GM21423 (cell line): ENCODE data around the gene HIRIP3.
"Not testable (repeated sequence)": the region's sequence is repeated elsewhere in the genome, so short reads cannot be mapped to it uniquely, and the experiment has no call there.

ENCODE experiments used
- ATAC-seq: cut with Tn5 transposase; IDR thresholded peaks from one replicate; pipeline ENCODE4 v1.9.1; 2021; ENCODE audit warnings: mild to moderate bottlenecking, moderate library complexity; ENCODE audit not compliant: unreplicated experiment

HIRIP3 gene

DNA sequence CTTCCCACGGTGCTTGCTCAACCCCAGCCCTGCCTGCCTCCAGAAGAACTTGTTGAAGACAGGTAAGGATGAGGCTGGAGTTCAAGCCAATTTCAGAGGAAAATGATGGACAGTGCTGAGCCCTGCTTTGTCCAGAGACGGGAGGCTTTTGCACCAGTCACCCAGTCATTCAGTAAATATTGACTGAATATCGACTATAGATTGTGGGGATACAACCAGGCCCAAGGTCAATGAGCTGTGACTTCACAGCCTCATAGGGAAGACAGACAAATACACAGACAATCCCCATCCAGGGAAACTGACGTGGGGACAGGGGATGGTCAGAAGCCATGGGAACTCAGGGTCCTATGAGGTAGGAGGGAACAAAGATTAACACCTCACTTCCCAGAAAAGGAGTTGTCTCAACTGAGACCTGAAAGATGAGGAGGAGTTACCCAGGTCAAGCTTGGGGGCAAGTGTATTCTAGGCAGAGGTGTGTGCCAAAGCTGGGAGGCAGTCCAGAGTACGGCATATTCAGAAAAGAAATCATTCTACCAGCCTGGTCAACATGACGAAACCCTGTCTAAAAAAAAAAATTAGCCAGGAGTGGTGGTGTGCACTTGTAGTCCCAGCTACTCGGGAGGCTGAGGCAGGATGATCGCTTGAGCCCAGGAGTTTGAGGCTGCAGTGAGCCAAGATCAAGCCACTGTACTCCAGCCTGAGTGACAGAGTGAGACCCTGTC, 21.3 kb upstream of the HIRIP3 start:
- ATAC-seq, result no peak

DNA sequence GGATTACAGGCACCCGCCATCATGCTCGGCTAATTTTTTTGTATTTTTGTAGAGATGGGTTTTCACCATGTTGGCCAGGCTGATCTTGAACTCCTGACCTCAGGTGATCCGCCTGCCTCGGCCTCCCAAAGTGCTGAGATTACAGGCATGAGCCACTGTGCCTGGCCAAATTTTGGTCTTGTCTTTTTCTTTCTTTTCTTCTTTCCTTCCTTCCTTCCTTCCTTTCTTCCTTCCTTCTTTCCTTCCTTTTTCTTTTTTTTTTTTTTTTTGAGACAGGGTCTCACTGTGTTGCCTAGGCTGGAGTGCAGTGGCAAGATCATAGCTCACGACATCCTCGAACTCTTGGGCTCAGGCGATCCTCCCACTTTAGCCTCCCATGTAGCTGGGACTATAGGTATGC, 20.0 kb upstream of the HIRIP3 start:
- ATAC-seq, result not testable (repeated sequence)

DNA sequence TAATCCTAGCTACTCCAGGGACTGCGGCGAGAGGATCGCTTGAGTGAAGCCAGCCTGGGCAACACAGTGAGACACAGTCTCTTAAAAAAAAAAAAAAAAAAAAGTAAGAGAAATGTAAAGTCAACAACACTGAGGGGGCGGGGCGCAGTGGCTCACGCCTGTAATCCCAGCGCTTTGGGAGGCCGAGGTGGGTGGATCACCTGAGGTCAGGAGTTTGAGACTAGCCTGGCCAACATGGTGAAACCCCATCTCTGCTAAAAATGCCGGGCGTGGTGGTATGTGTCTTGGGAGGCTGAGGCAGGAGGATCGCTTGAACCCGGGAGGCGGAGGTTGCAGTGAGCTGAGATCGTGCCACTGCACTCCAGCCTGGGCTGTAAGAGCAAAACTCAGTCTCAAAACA, 17.2 kb upstream of the HIRIP3 start:
- not testable (repeated sequence) for ATAC-seq

DNA sequence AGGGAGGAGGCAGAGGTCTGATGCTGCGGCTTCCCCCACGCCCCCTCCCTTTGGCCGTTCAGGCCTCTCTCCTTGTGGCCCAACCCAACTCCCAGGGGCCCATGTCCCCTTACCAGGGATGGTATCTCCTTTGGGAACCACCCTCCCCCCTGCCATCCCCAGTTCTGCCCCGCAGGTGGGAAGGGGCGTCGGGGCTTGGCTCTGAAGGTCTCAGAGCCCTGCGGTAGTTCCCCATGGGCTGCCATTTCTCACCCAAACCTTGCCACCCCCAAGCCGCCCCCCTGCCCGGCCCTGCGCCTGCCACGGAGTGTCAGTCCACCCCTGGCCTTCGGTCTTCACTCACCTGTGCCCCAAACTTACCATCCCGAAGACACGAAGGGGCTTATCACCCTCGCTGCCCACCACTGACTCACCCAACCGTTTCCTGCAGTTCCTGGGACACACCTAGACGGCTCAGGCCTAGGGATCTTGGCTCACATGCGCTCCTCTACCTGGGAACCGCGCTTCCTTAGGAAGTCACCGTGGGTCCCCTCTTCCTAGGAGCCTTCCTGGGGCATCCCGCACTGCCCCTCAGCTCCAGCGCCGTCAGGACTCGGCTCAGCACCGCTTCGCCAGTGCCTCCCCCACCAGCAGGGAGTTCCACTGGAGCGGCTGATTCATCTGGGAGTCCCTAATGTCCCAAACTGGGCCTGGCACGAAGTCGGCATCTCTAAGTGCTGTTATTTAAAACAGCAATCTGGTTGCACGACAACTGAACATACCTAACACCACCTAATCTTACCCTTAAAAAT, 16.5 kb upstream of the HIRIP3 start:
- no peak for ATAC-seq

DNA sequence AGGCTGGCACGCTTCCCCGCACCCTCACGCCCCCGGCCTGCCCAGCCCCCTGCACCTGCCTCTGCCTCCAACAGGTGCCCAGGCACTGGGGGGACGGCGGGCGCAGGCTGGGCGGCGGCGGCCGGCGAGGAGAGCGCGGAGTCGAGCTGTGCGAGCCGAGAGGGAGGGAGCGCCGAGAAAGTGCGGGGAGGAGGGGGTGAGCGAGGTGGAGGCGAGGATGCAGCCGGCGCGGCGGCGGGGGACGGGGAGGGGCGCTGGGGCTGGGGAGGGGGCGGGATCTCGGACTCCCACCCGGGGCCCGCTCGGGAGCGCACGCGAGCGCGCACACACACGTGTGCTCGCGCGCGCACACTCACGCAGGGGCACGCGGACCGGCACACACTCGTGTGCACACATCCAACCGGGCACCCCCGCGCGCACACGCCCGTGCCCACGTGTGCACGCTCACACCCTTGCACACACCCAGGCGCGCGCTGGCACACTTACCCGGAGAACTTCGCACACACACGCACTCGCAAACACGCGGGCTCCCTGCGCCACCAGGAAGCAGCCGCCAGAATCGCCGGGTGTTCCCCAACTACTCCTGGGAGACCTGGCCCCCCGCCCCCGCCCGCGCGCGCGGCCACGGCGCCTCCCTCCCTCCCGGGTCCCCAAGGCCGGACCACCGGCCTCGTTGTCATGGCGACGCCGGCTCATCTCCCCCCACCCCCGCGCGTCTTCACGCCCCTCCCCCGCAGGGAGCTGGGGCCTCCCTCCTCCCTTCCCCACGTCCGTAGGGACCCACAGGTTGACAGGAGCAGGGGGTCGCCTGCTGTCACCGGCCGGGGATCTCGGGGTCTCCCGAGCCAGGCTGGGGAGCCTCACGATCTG, 15.7 kb upstream of the HIRIP3 start, which contains the start of gene DOC2A:
Gene DOC2A, minus strand, starts transcription at position 184 of the 870 bp plus-strand sequence. CDS start 805 bp downstream, outside the sequence.
- no peak for ATAC-seq

DNA sequence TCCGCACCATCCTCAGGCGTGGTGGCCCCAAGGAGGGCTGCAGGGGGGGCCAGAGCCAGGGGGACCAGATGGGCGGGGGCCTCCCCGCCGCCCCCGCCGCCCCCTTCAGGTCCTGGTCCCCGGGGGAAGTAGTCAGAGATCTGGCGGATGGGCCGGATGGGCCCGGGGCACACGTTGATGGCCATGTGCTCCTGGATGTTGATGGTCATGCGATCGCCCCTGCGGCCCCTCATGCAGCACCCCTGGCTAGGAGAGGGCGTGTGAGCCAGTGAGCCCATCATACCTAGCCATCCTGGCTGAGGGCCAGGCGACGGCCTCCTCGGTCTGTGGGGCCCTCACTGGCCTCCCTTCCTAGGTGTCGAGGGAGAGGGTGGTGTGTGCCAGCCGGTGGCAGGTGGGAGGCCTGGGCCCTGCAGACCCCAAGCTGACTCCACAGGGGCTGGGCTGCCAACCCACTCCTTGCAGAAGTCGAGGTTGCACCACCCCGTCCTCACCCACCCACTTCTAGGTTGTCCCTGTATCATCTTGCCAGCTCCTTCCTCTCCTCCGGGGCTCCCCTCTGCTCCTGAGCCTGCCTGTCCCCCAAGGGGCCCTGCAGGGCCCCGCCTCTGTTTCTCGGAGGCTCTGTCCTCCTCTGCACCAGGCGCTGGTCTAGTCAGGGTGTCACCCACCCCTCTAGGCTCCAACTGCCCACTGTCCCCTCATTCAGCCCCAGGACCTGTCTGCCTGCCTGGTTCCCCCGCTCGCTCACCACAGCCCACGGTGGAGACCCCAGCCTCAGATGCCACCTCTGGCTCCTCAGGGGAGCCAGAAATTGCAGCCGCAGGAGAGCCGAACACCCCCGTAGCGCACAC, 14.8 kb upstream of the HIRIP3 start:
- ATAC-seq, result no peak

DNA sequence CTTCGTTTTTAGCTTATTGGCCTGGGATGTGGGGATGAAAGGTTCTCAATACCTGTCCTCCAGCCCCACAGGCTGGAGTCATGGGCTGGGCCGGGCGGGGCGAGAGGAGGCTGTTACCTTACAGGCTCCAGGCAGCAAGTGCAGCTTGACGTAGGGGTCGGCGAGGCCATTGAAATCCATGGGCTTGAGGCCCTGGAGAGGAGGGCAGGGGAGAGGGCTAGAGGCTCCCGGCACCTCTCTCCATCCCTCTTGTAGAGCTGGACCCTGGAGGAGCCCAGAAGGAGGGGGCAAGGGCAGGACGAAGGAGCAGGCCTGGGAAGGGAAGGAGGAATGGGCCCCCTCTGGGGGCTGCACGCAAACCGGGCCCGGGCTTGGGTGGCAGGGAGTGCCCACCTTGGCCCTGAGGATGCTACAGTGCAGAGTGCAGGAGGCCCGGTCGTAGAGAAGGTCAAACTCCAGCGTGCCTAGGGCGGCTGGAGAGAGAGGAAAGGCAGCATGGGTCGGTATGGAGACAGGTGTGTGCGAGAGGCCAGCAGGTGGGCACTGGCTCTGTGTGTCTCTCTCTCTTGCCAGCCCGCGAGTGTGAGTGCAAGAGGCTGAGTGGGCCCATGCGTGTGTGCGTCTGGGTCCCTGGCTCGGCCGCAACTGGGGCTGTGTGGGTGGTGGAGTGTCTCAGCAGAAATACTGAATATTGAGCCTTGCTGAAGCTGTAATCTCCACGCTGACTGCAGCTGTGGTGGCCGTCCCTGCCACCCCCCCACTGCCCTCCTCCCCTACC, 13.9 kb upstream of the HIRIP3 start:
- ATAC-seq, result no peak

DNA sequence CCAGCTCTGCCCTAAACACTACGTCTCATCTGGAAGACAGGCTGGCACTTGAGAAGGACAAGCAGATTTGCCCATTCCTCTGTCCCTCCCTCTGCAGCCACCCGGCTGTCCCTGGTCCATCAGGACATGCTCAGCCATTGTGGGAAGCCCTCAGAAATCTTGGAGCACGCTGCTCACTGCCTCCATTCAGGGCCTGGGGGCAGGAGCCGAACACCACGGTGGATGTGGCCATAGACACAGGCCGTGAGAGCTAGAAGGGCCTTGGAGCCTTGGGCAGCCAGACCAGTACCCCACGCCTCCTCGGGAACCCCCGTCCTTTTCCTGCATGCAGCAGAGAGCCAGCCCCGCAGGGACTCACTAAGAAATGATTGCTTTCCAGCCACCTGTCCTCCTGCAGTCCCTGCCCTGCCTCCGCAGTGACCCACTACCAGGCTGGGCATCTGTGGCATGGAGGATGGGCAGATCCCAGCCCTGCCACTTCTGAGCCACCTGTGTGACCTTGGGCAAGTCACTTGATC, 12.0 kb upstream of the HIRIP3 start:
- no peak for ATAC-seq

DNA sequence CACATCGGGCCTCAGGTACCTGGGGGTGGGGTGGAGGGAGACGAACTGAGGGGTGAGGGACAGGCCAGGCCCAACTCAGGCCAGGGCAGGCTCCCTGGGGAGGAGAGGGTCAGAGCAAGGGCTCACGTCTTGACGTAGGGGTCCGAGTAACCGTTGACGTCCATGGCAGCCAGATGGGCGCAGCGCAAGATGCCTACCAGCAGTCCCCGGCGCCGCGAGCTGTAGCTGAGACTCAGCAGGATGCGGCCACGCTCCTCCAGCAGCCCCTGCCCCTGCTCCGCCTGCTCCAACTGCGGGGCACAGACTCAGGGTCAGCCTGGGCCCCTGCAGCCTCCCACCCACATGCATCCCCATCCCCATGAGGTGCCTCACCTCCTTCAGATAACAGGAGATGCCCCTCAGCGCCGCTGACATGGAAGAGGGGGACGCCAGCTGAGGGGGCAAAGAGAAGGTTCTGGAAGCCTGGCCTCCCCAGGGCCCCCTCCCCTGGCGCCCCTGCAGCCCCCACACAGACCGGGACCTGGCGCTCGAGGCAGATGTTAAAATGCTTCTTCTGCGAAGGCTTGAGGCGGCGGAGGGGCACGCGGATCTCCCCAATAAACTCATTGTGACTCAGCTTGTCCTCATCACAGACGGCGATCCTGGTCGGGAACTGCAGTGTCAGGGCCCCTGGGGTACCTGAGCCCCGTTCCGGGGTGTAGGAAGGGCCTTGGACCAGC, 11.4 kb upstream of the HIRIP3 start:
- ATAC-seq, result no peak

DNA sequence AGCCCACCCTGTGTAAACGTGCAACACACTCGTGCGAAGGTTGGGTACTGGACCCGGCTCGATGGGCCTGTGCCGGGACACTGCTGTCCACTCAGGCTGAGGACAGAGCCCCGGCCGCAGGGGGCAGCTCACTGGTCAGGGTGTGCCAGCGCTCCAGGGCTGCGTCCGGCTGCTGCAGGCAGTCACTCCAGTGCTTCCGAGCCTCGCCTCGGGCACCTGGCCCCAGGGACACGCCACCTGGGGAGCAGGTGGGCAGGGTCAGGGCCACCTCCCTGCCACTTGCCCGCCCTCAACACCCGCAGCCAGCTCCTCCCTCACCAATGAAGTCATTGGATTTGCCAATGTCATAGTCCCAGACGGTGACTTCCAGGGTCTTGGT, 10.7 kb upstream of the HIRIP3 start:
- no peak for ATAC-seq

DNA sequence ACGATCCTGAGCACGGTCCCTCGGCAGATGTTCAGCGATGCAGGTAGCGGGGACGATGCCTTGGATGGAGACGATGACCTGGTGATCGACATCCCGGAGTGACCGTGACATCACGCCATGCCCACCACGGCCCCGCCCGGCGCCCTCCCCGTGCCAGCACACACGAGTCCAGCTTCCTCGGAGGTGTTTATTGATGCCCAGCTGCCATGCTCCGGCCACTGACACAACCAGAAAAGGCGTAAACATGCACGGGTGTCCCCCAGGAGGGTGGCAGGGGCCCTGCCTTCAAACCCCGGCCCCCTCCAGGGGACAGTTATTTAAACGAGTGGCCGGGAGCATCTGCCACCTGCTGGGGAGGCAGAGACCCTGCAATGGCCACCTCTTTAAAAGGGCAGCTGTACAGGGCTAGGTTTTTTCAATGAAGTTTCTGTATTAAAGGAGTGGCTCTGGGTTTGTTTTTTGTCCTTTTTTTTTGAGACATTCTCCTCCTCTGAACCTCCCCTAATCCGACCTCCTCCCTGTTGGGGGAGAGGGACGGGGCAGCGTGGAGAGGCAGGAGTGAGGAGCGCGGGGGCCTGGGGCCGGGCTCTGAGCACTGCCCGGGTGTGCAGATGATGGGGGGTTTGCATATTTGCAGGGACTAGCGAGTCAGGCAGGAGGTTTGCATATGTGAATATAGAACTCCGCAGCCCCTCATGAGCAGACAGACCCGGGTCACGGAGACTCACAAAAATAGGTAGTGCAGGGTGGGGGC, 10.1 kb upstream of the HIRIP3 start:
- ATAC-seq, result no peak

DNA sequence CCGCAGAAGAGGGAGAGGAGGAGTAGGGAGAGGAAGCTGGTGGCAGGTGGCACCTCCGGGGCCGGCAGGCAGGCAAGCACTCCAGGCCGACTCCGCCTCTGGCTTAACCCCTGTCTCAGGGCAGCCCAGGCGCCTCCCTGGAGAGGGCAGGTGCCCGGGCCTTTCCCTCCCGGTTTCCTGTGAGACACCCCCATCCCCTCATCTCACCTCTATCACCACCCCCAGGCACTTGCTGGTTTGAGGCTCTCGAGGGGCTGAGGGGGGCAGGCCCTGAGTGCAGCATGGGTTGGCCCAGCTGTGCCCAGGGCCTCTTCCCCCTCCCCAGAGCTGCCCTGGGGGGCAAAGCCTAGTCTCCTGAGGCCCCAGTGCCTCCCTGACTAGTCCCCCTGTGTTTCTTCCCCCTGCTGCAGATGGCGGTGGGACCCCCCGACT, 9.4 kb upstream of the HIRIP3 start:
- ATAC-seq, result no peak

DNA sequence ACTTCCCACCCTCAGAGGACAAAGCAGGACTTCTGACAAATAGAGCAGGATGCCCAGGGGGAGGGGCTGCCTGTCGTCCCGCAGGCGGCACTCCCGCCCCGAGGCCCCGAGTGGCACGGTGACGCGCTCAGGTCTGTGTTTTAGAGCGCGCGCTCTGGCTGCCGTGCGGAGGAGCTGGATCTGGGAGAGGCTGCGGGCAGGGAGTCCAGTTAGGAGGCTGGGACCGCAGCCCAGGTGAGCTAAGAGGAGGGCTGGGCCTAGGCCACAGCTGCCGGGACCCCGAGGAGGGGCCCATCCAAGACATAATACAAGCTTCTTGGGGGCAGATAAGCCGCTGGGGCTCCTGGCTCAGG, 9.0 kb upstream of the HIRIP3 start:
- no peak for ATAC-seq

DNA sequence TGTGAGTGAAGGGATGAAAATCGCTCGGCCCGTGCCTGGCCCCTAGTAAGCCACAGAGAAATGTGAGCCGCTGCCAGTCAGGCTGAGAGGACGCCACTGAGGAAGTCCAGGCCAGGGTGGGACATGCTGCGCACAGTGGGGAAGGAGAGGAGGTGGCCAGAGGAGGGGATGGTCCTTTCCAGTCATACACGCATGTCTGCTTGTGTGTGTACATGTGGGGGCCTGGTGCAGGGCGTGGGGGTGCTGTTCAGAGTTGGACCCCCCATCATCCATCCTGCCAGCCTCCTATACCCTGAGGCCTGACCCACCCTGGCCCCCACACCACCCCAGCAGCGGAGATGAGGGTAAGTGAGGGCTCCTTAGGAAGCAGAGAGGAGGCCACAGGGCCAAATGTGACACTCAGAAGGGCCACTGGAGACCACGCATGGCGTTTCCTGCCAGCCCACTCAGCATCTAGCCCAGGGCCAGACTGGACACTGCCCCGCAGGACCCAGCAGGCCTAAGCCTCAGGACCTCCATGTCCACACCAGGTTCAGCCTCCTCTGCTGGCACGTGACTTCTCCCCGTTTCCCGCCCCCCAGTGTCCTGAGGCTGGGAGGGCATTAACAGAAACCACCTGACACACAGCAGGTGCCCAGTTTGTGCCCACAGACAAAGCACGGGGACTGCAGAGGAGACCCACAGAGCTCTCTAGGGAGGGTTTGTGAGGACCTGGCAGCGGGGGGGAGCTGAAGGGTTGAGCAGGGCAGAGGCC, 8.4 kb upstream of the HIRIP3 start:
- ATAC-seq, result no peak

DNA sequence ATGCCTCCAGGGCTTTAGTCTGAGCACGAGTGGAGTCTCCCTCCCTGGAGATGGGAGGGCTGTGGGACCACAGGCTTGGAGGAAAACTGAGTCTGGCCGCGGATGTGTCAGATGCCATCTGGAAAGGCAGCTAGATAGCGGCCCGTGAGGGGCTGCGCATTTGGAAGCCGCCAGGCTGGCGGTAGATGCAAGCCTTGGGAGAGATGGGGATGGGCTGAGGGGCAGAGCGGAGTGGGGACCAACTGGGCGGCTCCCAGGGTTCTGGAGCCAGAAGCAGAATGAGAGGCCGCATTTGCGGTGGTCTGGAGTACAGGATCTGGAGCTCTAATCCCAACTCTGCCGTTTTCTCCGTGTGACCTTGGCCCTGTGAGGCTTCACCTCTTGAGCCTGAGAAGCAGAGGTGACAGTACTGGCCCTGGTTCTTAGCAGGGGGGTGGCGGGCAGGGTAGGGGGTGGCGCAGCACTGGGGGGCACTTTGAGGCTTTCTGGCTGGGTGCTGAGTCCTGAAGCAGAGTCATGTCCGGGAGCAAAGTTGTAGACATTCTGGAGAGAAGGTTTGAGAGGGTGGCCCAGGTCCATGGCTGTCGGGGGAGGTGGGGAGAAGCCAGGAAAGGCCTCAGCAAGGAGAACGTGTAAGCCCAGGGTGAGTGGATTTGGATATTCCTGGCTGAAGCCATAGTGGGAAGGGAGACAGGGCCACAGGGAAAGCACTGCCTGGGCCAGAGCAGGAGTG, 7.4 kb upstream of the HIRIP3 start:
- no peak for ATAC-seq

DNA sequence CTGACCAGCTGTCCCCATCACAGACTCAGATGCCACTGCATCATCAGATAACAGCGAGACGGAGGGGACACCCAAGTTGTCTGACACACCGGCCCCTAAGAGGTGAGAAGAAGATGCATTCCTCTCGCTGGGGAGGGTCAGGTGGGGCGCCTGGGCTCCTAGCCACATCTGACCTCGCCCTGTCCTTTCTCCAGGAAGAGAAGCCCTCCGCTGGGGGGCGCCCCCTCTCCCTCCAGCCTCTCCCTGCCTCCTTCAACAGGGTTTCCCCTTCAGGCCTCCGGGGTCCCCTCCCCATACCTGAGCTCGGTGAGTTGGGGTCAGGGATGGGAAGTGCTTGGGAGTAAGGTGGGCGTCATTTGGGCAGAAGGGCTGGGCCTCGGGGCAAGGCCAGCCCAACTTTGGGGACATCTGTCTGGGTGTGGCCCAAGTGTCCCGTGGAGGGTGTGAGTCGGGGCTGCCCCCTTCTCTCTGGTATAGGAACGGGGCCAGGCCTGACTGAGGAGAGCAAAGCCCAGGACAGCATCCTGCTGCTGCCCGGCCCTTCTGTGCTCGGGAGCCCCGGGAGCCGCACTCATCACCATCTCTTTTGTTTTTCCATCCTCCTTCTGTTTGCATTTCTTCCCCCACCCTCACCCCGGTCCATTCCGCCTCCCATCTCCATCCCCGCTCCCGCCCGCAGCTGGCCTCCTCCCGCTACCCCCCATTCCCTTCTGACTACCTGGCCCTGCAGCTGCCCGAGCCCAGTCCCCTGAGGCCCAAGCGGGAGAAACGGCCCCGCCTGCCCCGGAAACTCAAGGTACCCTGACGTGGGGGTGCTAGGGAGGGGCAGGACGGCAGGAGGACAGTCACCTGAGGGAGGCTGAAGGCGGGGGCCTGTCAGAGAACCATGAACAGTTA, 5.6 kb upstream of the HIRIP3 start:
- ATAC-seq, result no peak
